ENCODE data around the gene MEGF11.

Gene MEGF11

DNA sequence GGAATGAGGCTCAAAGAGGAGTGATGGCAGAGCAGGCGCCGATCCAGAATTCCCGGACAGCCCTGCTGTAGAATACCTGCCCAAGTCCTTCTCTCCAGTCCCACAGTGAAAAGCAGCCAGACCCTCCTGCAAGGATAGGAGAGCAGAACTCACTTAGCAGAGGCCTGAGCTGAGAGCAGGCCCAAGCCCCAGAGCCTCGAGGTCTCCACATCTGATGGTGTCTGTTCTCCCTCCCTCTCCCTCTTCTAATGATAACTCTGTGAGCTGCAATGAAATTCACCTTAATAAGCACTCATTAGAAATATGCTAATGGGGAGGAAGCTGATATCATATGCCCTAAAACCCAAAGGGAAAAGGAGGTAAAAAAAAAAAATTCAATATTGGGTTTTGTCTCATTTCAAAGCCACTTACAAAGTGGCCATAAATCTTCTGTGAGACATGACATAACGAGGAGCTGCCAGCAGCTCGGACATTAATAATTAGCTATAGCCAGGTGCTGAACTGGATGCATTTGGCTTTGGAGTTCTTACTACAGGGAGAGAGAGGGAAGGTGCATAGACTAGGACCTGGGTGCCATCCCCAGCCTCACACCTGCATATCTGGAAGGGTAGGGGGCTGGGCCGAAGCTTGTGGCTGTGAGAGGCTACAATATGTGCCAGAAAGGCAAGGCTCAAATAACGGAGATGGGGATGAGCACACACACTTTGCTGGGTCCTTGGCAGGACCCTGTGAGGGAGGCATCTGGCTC, 108.4 kb downstream of the MEGF11 start:
- FAIRE-seq (no peak), DNase-seq (ENCODE audit: insufficient read length, low spot score) (no peak)
- no peak for TF ChIP-seq TAF1 (IDR thresholded peaks at IDR 0.05; ENCODE audit: low read depth, low read length)
- TF ChIP-seq PAX5 (IDR thresholded peaks at IDR 0.05; ENCODE audit: insufficient read depth, low read length, severe bottlenecking) = no peak
- TF ChIP-seq POLR2AphosphoS5 (IDR thresholded peaks at IDR 0.05; ENCODE audit: low read depth, low read length) = no peak
- TF ChIP-seq POU2F2 (IDR thresholded peaks at IDR 0.05; ENCODE audit: low read depth, low read length) = no peak
- no peak for TF ChIP-seq POLR2A (IDR thresholded peaks at IDR 0.05; ENCODE audit: low read depth, low read length)
- no peak for TF ChIP-seq SPI1 (IDR thresholded peaks at IDR 0.05; ENCODE audit: low read depth, low read length)

DNA sequence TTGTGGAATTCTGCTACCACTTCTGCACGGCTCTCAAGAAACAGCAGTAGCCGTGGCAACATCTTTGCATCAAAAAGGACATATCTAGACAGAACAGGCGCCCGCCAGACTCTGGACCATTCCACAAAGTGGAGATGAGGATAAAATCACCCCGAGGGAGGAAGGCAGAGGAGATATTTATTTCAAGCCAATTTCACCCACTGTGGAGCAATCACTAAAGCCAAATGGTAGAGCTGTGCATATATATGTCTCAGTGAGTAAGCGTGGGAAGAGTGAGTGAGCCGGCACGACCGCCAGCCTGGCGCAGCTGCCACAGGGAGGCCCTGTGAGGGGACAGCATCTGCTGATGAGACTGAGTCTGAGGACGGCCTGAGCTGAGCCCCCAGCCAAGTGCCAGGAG, 111.3 kb downstream of the MEGF11 start:
- no peak for FAIRE-seq

DNA sequence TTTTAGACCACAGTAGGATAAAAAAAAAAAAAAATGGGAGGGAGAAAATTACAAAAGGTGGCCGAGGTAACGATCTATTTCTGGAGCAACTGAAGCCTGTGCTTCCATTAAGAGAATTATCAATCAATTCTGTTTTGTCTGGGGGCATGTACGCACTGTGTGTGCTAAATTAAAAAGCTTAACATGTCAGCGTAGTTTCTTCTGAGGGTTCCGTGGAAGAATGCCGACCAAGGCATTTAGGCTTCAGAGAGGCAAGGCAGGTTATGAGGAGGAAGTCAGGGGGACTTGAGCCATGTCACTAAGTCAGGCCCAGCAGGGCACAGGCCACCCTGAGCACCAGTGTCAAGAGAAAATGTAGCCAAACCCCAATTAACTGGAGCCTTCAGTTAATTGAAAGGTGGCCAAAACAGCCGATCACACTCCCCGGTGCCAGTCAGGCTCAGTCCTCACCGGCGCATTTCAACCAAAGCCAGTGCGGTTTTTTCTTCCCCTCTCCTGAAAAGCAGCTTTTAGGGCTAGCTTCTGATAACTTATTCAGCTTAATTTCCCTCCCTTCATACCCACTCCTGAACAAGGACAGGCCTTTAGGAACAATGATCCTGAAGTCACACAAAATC, 113.9 kb downstream of the MEGF11 start:
- no peak for FAIRE-seq
- DNase-seq (ENCODE audit: insufficient read length, low spot score) = no peak
- no peak for TF ChIP-seq TAF1 (IDR thresholded peaks at IDR 0.05; ENCODE audit: low read depth, low read length)
- TF ChIP-seq POLR2AphosphoS5 (IDR thresholded peaks at IDR 0.05; ENCODE audit: low read depth, low read length) = no peak

More for the DNA sequence above, 111.3 kb downstream of the MEGF11 start:
- TF ChIP-seq POLR2A (IDR thresholded peaks at IDR 0.05; ENCODE audit: low read depth, low read length) (no peak), SPI1 (IDR thresholded peaks at IDR 0.05; ENCODE audit: low read depth, low read length) (no peak), TAF1 (IDR thresholded peaks at IDR 0.05; ENCODE audit: low read depth, low read length) (no peak), POLR2AphosphoS5 (IDR thresholded peaks at IDR 0.05; ENCODE audit: low read depth, low read length) (no peak), PAX5 (IDR thresholded peaks at IDR 0.05; ENCODE audit: insufficient read depth, low read length, severe bottlenecking) (no peak), POU2F2 (IDR thresholded peaks at IDR 0.05; ENCODE audit: low read depth, low read length) (no peak)
- DNase-seq (ENCODE audit: insufficient read length, low spot score) = no peak

DNA sequence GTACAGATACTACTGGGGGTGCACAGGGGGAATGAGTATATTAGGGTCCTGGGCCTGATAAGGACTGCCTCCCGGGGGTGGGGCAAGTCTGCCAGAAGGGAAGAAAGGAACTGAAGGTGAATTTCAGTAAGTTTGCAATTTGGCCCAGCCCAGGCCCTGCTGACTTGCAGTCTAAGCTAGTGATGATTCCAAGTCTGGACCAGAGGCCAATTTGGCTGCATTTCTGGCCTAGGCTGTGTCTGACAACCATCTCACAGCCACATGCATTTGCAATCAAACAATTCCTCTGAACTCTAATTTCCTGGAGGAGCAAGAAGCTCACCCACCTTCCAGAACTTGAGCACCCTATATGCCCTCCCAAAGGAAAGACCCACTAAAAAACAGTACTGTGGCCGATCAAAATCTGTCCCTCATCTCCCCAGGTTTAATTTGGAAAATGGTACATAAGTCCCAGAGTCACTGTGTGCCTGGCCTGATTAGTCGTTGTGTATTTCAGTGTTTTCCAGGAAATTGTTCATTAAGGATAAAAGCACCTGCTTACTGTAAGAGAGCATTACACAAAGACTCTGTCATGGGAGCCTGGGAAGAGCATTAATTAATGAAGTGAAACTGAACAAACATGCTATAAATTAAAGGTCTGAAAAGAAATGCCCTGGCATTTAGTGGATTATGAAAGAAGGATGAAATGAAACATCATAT, 114.5 kb downstream of the MEGF11 start:
- TF ChIP-seq POLR2A (IDR thresholded peaks at IDR 0.05; ENCODE audit: low read depth, low read length) (no peak), TAF1 (IDR thresholded peaks at IDR 0.05; ENCODE audit: low read depth, low read length) (no peak), POU2F2 (IDR thresholded peaks at IDR 0.05; ENCODE audit: low read depth, low read length) (no peak), POLR2AphosphoS5 (IDR thresholded peaks at IDR 0.05; ENCODE audit: low read depth, low read length) (no peak), SPI1 (IDR thresholded peaks at IDR 0.05; ENCODE audit: low read depth, low read length) (no peak), PAX5 (IDR thresholded peaks at IDR 0.05; ENCODE audit: insufficient read depth, low read length, severe bottlenecking) (no peak)
- DNase-seq (ENCODE audit: insufficient read length, low spot score) (no peak), FAIRE-seq (no peak)

DNA sequence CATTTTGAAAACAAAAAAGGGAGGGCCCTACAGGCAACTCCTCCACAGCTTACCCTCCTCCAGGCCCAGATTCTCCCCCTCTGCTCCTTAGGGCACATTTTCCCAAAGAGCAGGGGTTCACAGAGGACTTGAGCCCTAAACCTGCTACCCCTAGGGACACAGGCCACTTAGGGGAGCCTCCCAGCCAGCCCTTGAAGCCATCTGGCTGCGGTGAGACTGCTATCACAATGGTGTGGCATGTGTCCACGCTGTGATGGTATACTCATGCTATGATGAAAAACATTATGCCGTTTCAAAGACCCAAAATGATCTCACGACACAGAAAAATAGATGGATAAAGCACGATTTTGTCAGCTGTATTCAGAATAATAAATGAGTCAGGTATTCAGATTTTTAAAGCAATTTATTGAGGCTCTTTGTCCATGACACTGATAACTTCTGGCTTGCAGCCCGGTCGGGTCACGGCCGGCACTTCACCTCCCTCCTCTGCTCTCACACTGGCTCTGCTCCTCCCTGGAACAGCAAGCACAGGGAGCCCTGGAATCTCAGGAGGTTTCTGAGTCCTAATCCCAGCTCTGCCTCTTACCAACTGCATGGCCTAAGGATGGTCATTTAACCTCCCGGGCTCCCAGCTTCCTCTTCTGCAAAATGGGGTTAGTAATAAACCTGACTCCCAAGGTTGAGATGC, 115.3 kb downstream of the MEGF11 start:
- FAIRE-seq = no peak

DNA sequence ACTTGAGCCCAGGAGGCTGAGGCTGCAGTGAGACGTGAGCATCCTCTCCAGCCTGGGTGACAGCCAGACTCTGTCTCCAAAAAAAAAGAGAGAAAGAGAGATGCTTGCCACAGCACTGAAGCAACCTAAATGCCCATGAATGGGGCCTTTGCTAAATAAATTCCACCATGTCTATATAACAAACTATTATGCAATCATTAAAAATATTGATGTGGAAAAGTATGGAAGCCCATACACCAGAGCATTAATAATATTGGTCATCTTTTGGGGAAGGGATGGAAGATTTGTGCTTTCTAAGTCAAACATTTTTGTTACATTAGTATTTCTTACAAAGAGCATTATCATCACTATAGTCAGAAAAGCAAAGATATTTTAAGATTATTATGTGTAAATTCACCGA, 116.6 kb downstream of the MEGF11 start:
- DNase-seq (ENCODE audit: insufficient read length, low spot score) (no peak), FAIRE-seq (no peak)
- no peak for TF ChIP-seq SPI1 (IDR thresholded peaks at IDR 0.05; ENCODE audit: low read depth, low read length)
- no peak for TF ChIP-seq TAF1 (IDR thresholded peaks at IDR 0.05; ENCODE audit: low read depth, low read length)
- TF ChIP-seq POLR2A (IDR thresholded peaks at IDR 0.05; ENCODE audit: low read depth, low read length) = no peak
- no peak for TF ChIP-seq POLR2AphosphoS5 (IDR thresholded peaks at IDR 0.05; ENCODE audit: low read depth, low read length)
- no peak for TF ChIP-seq POU2F2 (IDR thresholded peaks at IDR 0.05; ENCODE audit: low read depth, low read length)
- TF ChIP-seq PAX5 (IDR thresholded peaks at IDR 0.05; ENCODE audit: insufficient read depth, low read length, severe bottlenecking) = no peak

More for the DNA sequence above, 115.3 kb downstream of the MEGF11 start:
- TF ChIP-seq POU2F2 (IDR thresholded peaks at IDR 0.05; ENCODE audit: low read depth, low read length) (no peak), TAF1 (IDR thresholded peaks at IDR 0.05; ENCODE audit: low read depth, low read length) (no peak), POLR2A (IDR thresholded peaks at IDR 0.05; ENCODE audit: low read depth, low read length) (no peak)
- no peak for DNase-seq (ENCODE audit: insufficient read length, low spot score)

DNA sequence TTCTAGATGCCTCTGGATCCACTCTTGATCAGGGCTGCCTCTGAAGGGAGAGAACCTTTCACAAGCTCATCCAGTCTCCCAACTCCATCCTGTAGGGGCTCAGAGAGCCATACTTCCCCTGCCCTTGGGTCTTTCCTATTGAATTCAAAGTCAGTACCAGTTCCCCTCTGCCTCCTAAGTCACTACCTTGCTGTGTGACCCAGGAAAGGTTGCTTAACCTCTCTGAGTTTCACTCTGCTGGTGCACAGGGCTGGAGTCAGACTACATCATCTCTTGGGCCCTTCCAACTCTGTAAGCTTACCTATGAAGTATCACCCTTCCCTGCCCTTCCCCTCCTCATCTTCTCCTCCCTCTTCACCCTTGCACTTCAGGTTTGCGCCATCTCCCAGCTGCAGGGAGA, 117.9 kb downstream of the MEGF11 start:
- FAIRE-seq = no peak
- TF ChIP-seq PAX5 (IDR thresholded peaks at IDR 0.05; ENCODE audit: insufficient read depth, low read length, severe bottlenecking) (no peak), POLR2A (IDR thresholded peaks at IDR 0.05; ENCODE audit: low read depth, low read length) (no peak), SPI1 (IDR thresholded peaks at IDR 0.05; ENCODE audit: low read depth, low read length) (no peak), POU2F2 (IDR thresholded peaks at IDR 0.05; ENCODE audit: low read depth, low read length) (no peak), TAF1 (IDR thresholded peaks at IDR 0.05; ENCODE audit: low read depth, low read length) (no peak), POLR2AphosphoS5 (IDR thresholded peaks at IDR 0.05; ENCODE audit: low read depth, low read length) (no peak)

DNA sequence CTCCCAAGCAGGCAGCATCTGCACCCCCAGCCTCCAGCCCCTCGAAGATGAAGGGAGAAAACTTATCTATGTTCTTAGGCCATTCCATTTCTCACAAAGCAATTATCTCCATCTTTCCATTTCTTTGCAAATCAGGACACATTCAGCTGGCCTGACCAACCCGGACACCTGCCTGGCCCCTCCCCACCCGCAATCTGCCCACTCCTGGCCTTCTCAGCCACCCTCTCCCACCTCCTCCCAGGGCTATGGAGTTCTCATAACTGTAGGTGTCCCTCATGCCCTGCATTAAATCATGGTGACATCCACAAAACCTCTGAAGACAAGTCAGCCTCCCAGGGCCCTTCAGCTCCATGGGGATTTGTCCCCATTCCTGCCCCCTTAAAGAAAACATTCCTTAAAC, 119.3 kb downstream of the MEGF11 start:
- FAIRE-seq (no peak), DNase-seq (ENCODE audit: insufficient read length, low spot score) (no peak)
- TF ChIP-seq POLR2A (IDR thresholded peaks at IDR 0.05; ENCODE audit: low read depth, low read length) (no peak), POU2F2 (IDR thresholded peaks at IDR 0.05; ENCODE audit: low read depth, low read length) (no peak), TAF1 (IDR thresholded peaks at IDR 0.05; ENCODE audit: low read depth, low read length) (no peak)

More for the DNA sequence above, 117.9 kb downstream of the MEGF11 start:
- DNase-seq (ENCODE audit: insufficient read length, low spot score) = no peak

DNA sequence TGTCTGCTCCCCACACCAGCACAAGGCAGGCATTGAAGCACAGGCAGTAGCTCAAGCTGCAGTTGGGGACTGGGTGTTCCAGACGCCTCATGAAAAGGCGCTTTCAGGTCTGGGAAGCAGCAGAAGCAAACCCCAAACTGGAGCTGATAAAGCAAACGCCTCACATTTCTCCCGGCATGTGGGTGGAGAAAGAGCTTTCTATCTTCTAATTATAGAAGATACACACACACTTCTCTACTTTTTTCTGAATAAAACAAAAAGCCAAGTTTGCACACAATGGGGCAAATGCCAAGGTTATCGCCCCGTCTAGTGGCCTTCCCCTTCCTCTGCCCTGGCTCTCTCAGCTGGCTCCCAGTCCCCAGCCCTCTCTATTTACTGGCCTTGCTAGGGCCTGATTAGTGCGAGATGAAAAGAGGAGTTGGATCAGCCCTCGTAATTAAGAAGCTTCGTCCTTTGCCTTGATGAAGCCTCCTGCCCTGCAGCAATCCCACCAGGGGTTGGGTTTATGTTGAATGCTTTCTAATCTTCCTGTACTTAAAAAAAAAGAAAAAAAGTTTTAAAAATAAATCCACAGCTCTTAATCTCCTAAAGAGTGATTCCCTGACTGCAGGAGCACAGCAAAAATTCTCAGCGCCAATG, 120.2 kb downstream of the MEGF11 start:
- FAIRE-seq = no peak
- no peak for TF ChIP-seq PAX5 (IDR thresholded peaks at IDR 0.05; ENCODE audit: insufficient read depth, low read length, severe bottlenecking)
- TF ChIP-seq POLR2AphosphoS5 (IDR thresholded peaks at IDR 0.05; ENCODE audit: low read depth, low read length) = no peak
- no peak for TF ChIP-seq TAF1 (IDR thresholded peaks at IDR 0.05; ENCODE audit: low read depth, low read length)
- no peak for TF ChIP-seq SPI1 (IDR thresholded peaks at IDR 0.05; ENCODE audit: low read depth, low read length)
- no peak for TF ChIP-seq POLR2A (IDR thresholded peaks at IDR 0.05; ENCODE audit: low read depth, low read length)
- no peak for DNase-seq (ENCODE audit: insufficient read length, low spot score)

Data from GM12891 (cell line).